ENCODE measurements around the gene RAB13. TPM values are rescaled to one million over a fixed set of nuclear protein-coding genes. Genes with fewer than 3 reads are reported as not detected.

Gene RAB13
- total and polyA plus RNA-seq, 2 of the 13 experiments (the other 11 are each of a cell fraction or from before 2014, with no cell fraction given) = 15.9 to 24.7 TPM

DNA sequence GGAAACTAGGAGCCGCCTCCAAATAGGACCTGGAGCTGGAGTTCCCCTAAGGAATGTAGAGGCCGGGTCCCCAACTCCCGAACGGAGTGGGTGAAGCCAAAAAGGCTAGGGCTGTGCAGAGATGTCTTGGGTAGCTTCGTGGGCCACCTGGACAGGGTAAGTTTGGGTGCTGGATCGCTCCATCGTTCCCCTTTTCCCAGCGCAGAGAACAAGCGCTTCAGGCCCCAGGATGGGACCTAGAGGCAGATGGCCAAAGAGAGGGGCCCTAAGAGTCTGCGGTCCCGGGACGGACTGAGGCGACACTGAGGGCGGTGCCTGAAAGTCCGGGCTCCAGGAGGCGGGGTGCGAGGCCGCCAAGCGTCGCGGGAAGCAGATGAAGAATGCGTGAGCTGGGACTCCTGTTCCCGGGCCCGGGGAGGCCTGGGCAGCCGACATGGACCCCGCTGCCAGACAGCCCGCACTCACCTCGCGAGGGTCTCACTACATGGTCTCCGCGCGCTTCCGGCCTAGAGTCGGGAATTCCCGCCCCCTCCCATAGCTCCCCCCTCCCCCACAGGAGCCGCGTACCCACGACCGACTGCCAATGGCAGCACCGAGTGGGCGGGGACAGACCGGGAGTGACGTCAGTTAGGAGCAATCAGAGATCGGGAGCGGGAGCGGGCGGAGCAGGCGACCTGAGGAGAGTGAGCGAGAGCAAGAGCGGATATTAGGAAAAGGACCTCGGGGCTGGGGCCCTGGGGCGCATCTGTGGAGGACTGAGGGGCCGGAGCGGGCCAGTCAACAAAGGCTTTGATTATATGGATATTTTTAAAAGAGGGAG is 22.9 kb downstream of the RAB13 start, which contains the start of gene SLC39A1 (continued):
- TF ChIP-seq, protein P1, sequence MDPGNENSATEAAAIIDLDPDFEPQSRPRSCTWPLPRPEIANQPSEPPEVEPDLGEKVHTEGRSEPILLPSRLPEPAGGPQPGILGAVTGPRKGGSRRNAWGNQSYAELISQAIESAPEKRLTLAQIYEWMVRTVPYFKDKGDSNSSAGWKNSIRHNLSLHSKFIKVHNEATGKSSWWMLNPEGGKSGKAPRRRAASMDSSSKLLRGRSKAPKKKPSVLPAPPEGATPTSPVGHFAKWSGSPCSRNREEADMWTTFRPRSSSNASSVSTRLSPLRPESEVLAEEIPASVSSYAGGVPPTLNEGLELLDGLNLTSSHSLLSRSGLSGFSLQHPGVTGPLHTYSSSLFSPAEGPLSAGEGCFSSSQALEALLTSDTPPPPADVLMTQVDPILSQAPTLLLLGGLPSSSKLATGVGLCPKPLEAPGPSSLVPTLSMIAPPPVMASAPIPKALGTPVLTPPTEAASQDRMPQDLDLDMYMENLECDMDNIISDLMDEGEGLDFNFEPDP (CRISPR knock-in tag; conservative IDR thresholded peaks at IDR 0.05) = no peak
- TF ChIP-seq CHD2 (IDR thresholded peaks at IDR 0.05; ENCODE audit: low read depth, low read length) = peak; percentile 87
- no peak; the same call in 1 of the 2 replicates for TF ChIP-seq ZNF792 (CRISPR knock-in tag; IDR thresholded peaks at IDR 0.05)
- TF ChIP-seq ZNF572 (CRISPR knock-in tag; IDR thresholded peaks at IDR 0.05) = 0 out of 2 replicates have a peak, but pooled peaks have one; percentile 33
- TF ChIP-seq, protein P2, sequence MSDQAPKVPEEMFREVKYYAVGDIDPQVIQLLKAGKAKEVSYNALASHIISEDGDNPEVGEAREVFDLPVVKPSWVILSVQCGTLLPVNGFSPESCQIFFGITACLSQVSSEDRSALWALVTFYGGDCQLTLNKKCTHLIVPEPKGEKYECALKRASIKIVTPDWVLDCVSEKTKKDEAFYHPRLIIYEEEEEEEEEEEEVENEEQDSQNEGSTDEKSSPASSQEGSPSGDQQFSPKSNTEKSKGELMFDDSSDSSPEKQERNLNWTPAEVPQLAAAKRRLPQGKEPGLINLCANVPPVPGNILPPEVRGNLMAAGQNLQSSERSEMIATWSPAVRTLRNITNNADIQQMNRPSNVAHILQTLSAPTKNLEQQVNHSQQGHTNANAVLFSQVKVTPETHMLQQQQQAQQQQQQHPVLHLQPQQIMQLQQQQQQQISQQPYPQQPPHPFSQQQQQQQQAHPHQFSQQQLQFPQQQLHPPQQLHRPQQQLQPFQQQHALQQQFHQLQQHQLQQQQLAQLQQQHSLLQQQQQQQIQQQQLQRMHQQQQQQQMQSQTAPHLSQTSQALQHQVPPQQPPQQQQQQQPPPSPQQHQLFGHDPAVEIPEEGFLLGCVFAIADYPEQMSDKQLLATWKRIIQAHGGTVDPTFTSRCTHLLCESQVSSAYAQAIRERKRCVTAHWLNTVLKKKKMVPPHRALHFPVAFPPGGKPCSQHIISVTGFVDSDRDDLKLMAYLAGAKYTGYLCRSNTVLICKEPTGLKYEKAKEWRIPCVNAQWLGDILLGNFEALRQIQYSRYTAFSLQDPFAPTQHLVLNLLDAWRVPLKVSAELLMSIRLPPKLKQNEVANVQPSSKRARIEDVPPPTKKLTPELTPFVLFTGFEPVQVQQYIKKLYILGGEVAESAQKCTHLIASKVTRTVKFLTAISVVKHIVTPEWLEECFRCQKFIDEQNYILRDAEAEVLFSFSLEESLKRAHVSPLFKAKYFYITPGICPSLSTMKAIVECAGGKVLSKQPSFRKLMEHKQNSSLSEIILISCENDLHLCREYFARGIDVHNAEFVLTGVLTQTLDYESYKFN (CRISPR knock-in tag; conservative IDR thresholded peaks at IDR 0.05) = peak; percentile 17; the same call in 1 of the 2 replicates
- 0 out of 2 replicates have a peak, but pooled peaks have one; percentile 1 for TF ChIP-seq DNMT1 (CRISPR knock-in tag; IDR thresholded peaks at IDR 0.05)
- TF ChIP-seq, protein P3, sequence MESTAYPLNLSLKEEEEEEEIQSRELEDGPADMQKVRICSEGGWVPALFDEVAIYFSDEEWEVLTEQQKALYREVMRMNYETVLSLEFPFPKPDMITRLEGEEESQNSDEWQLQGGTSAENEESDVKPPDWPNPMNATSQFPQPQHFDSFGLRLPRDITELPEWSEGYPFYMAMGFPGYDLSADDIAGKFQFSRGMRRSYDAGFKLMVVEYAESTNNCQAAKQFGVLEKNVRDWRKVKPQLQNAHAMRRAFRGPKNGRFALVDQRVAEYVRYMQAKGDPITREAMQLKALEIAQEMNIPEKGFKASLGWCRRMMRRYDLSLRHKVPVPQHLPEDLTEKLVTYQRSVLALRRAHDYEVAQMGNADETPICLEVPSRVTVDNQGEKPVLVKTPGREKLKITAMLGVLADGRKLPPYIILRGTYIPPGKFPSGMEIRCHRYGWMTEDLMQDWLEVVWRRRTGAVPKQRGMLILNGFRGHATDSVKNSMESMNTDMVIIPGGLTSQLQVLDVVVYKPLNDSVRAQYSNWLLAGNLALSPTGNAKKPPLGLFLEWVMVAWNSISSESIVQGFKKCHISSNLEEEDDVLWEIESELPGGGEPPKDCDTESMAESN (CRISPR knock-in tag; conservative IDR thresholded peaks at IDR 0.05) = no peak
- TF ChIP-seq ZNF75D (CRISPR knock-in tag; IDR thresholded peaks at IDR 0.05; ENCODE audit: borderline replicate concordance) = no peak
- 0 out of 2 replicates have a peak, but pooled peaks have one; percentile 10 for TF ChIP-seq CAMTA2 (CRISPR knock-in tag; IDR thresholded peaks at IDR 0.05; ENCODE audit: borderline replicate concordance)
- TF ChIP-seq, protein P4, sequence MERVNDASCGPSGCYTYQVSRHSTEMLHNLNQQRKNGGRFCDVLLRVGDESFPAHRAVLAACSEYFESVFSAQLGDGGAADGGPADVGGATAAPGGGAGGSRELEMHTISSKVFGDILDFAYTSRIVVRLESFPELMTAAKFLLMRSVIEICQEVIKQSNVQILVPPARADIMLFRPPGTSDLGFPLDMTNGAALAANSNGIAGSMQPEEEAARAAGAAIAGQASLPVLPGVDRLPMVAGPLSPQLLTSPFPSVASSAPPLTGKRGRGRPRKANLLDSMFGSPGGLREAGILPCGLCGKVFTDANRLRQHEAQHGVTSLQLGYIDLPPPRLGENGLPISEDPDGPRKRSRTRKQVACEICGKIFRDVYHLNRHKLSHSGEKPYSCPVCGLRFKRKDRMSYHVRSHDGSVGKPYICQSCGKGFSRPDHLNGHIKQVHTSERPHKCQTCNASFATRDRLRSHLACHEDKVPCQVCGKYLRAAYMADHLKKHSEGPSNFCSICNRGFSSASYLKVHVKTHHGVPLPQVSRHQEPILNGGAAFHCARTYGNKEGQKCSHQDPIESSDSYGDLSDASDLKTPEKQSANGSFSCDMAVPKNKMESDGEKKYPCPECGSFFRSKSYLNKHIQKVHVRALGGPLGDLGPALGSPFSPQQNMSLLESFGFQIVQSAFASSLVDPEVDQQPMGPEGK (CRISPR knock-in tag; IDR thresholded peaks at IDR 0.05) = peak; percentile 86
- no peak for TF ChIP-seq SRF (IDR thresholded peaks at IDR 0.05; ENCODE audit: low read depth, low read length)
- TF ChIP-seq EEA1 (CRISPR knock-in tag; IDR thresholded peaks at IDR 0.05; ENCODE audit: borderline replicate concordance) = peak; percentile 19; the same call in 1 of the 2 replicates
- TF ChIP-seq ZNF879 (CRISPR knock-in tag; IDR thresholded peaks at IDR 0.05) = no peak
- TF ChIP-seq ZNF556 (CRISPR knock-in tag; IDR thresholded peaks at IDR 0.05; ENCODE audit: borderline replicate concordance) = 0 out of 2 replicates have a peak, but pooled peaks have one; percentile 26
- 0 out of 2 replicates have a peak, but pooled peaks have one; percentile 33 for TF ChIP-seq ZFAT (CRISPR knock-in tag; conservative IDR thresholded peaks at IDR 0.05)
- peak; percentile 90 for TF ChIP-seq ZBTB7A (CRISPR knock-in tag; IDR thresholded peaks at IDR 0.05)
- peak; percentile 25; the same call in 1 of the 2 replicates for TF ChIP-seq HOXA5 (CRISPR knock-in tag; IDR thresholded peaks at IDR 0.05)
- TF ChIP-seq ZNF232 (CRISPR knock-in tag; IDR thresholded peaks at IDR 0.05; ENCODE audit: borderline replicate concordance) = peak; percentile 60; the same call in 1 of the 2 replicates
- TF ChIP-seq ZFX (CRISPR knock-in tag; IDR thresholded peaks at IDR 0.05; ENCODE audit: low read depth) = peak; percentile 86
- TF ChIP-seq ZNF224 (CRISPR knock-in tag; IDR thresholded peaks at IDR 0.05) = no peak
- TF ChIP-seq MXD4 (CRISPR knock-in tag; IDR thresholded peaks at IDR 0.05) = peak; percentile 62
